Esophagus squamous epithelium (tissue), 4 donors: Measurements from ENCODE around the gene GYG2.
"Not testable (repeated sequence)": the region's sequence is repeated elsewhere in the genome, so short reads cannot be mapped to it uniquely, and the experiment has no call there.

Source experiments
- POLR2A ChIP-seq, 4 donors: fragments of 450-650 bp; IDR thresholded peaks; one replicate each; pipeline ENCODE4 v1.6.1; 2017; ENCODE audit warnings: antibody characterized with exemption in 4 of 4, mild to moderate bottlenecking in 4 of 4, moderate library complexity in 3 of 4
- TF ChIP-seq, protein P1 (sequence below), 6 experiments: fragments of 450-650 bp in 4 of 6; fragments of 200-600 bp in 2 of 6; sonication (generic) in 2 of 6; IDR thresholded peaks; one replicate each; pipeline ENCODE4 v1.5.1; 2016 to 2019; ENCODE audit warnings: antibody characterized with exemption in 6 of 6, mild to moderate bottlenecking in 4 of 6, moderate library complexity in 4 of 6

GRCh38 chrX:2799980-2800379 lies 28.8 kb upstream of the GYG2 start:
- TF ChIP-seq, protein P1, sequence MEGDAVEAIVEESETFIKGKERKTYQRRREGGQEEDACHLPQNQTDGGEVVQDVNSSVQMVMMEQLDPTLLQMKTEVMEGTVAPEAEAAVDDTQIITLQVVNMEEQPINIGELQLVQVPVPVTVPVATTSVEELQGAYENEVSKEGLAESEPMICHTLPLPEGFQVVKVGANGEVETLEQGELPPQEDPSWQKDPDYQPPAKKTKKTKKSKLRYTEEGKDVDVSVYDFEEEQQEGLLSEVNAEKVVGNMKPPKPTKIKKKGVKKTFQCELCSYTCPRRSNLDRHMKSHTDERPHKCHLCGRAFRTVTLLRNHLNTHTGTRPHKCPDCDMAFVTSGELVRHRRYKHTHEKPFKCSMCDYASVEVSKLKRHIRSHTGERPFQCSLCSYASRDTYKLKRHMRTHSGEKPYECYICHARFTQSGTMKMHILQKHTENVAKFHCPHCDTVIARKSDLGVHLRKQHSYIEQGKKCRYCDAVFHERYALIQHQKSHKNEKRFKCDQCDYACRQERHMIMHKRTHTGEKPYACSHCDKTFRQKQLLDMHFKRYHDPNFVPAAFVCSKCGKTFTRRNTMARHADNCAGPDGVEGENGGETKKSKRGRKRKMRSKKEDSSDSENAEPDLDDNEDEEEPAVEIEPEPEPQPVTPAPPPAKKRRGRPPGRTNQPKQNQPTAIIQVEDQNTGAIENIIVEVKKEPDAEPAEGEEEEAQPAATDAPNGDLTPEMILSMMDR (IDR thresholded peaks at IDR 0.05): not testable (repeated sequence)
- not testable (repeated sequence) for TF ChIP-seq POLR2A (IDR thresholded peaks at IDR 0.05)
